CD4-positive, alpha-beta T cell treated with Interleukin-6 for 4 hours (primary cell): ENCODE data around the gene YJU2.

Experiments
- DNase-seq: peaks from one replicate; pipeline ENCODE4 v3.0.0-alpha.2; 2020; ENCODE audit warnings: mixed read lengths

The YJU2 gene

GRCh38 chr19:4301590-4302242 lies 54.8 kb downstream of the YJU2 start:
- peak; percentile 25 for DNase-seq

- peak; percentile 72 for DNase-seq
Measured at GRCh38 chr19:4302243-4302640, 55.4 kb downstream of the YJU2 start, which contains the start of gene TMIGD2. TMIGD2 (minus strand) TSS chr19:4302389; CDS start chr19:4302385, 4 bp downstream.

GRCh38 chr19:4303819-4304537 lies 57.1 kb downstream of the YJU2 start:
- peak; percentile 34 for DNase-seq

GRCh38 chr19:4304538-4305256 lies 57.8 kb downstream of the YJU2 start, which contains the start of gene FSD1:
FSD1 (plus strand) TSS chr19:4304598; CDS start chr19:4304747, 149 bp downstream.
- peak; percentile 77 for DNase-seq

GRCh38 chr19:4305257-4305612 lies 58.4 kb downstream of the YJU2 start:
- no peak for DNase-seq

- no peak for DNase-seq
Measured at GRCh38 chr19:4305659-4306058, 58.8 kb downstream of the YJU2 start.

- no peak for DNase-seq
Measured at GRCh38 chr19:4310247-4311121, 63.6 kb downstream of the YJU2 start.

GRCh38 chr19:4313847-4314490 lies 67.1 kb downstream of the YJU2 start:
- no peak for DNase-seq

GRCh38 chr19:4316956-4317355 lies 70.1 kb downstream of the YJU2 start:
- DNase-seq: no peak

- DNase-seq: no peak
Measured at GRCh38 chr19:4318460-4318859, 71.6 kb downstream of the YJU2 start.
